IPS-15b (cell line): ENCODE results near the gene PCDHA4.
A peak's percentile ranks its signal among the peaks of the same experiment; 100 is the strongest.
"Not testable (repeated sequence)": the region's sequence is repeated elsewhere in the genome, so short reads cannot be mapped to it uniquely, and the experiment has no call there.

Experiments
- H3K27me3 ChIP-seq: one replicate; pipeline ENCODE4 v1.6.1; 2013; ENCODE audit warnings: low read length; ENCODE audit not compliant: control insufficient read depth, insufficient read depth
- H3K36me3 ChIP-seq: one replicate; pipeline ENCODE4 v1.6.1; 2013; ENCODE audit warnings: low read length; ENCODE audit not compliant: control insufficient read depth, insufficient read depth
- H3K4me1 ChIP-seq: one replicate; pipeline ENCODE4 v1.6.1; 2013; ENCODE audit warnings: mild to moderate bottlenecking, low read length; ENCODE audit not compliant: control insufficient read depth, insufficient read depth
- H3K4me3 ChIP-seq: one replicate; pipeline ENCODE4 v1.5.1; 2013; ENCODE audit warnings: low read depth, low read length
- H3K9ac ChIP-seq: one replicate; pipeline ENCODE4 v1.6.1; 2013; ENCODE audit warnings: low read depth, mild to moderate bottlenecking, low read length
- H3K9me3 ChIP-seq: one replicate; pipeline ENCODE4 v1.6.1; 2013; ENCODE audit warnings: mild to moderate bottlenecking, low read length; ENCODE audit not compliant: control insufficient read depth, insufficient read depth

PCDHA4 gene

GRCh38 chr5:140823475-140823874, 16.6 kb downstream of the PCDHA4 start:
- no peaks in the 10 kb centered on the region for H3K36me3 ChIP-seq
- no peaks in the 10 kb centered on the region for H3K9me3 ChIP-seq
- no peak overlapping the region for H3K4me3 ChIP-seq
- H3K27me3 ChIP-seq = no peaks in the 10 kb centered on the region
- H3K9ac ChIP-seq = no peak overlapping the region
- no peaks in the 10 kb centered on the region for H3K4me1 ChIP-seq

GRCh38 chr5:140827704-140828361, 21.0 kb downstream of the PCDHA4 start, which contains the start of gene PCDHA6:
Gene PCDHA6 (plus strand): TSS chr5:140827960. CDS start chr5:140828092, 132 bp downstream.
- H3K9ac ChIP-seq = no peak within 1 kb of the TSS
- H3K4me1 ChIP-seq = no peaks in the 10 kb centered on the region
- peaks cover 4% of the 10 kb centered on the region for H3K36me3 ChIP-seq
- H3K27me3 ChIP-seq = no peaks in the 10 kb centered on the region
- H3K9me3 ChIP-seq = no peaks in the 10 kb centered on the region
- H3K4me3 ChIP-seq = no peak within 1 kb of the TSS

- Histone ChIP-seq H3K27me3 (no peaks in the 10 kb centered on the region), H3K36me3 (peaks cover 4% of the 10 kb centered on the region), H3K9me3 (no peaks in the 10 kb centered on the region), H3K4me1 (no peaks in the 10 kb centered on the region), H3K4me3 (no peak overlapping the region), H3K9ac (no peak overlapping the region)
Observed at GRCh38 chr5:140828362-140828737, 21.5 kb downstream of the PCDHA4 start.

GRCh38 chr5:140829511-140830501, 22.9 kb downstream of the PCDHA4 start:
- H3K4me1 ChIP-seq, H3K9me3 ChIP-seq, H3K4me3 ChIP-seq, H3K9ac ChIP-seq, H3K27me3 ChIP-seq, H3K36me3 ChIP-seq: not testable (repeated sequence)

GRCh38 chr5:140833993-140834392, 27.1 kb downstream of the PCDHA4 start, which contains the start of gene PCDHA7:
Gene PCDHA7 (plus strand): TSS chr5:140834269. CDS start chr5:140834384, 115 bp downstream.
- H3K36me3 ChIP-seq = peaks cover 4% of the 10 kb centered on the region
- peak within 1 kb of the TSS; percentile 32 for H3K4me3 ChIP-seq
- H3K9ac ChIP-seq = no peak within 1 kb of the TSS
- H3K4me1 ChIP-seq = no peaks in the 10 kb centered on the region
- H3K27me3 ChIP-seq = no peaks in the 10 kb centered on the region
- no peaks in the 10 kb centered on the region for H3K9me3 ChIP-seq

GRCh38 chr5:140834439-140835008, 27.7 kb downstream of the PCDHA4 start:
- H3K36me3 ChIP-seq, H3K27me3 ChIP-seq, H3K9ac ChIP-seq, H3K4me1 ChIP-seq, H3K9me3 ChIP-seq: not testable (repeated sequence)
- H3K4me3 ChIP-seq = peak overlapping the region; percentile 32

- Histone ChIP-seq H3K4me1 (no peaks in the 10 kb centered on the region), H3K27me3 (no peaks in the 10 kb centered on the region), H3K36me3 (no peaks in the 10 kb centered on the region), H3K4me3 (no peak overlapping the region), H3K9me3 (no peaks in the 10 kb centered on the region), H3K9ac (no peak overlapping the region)
Observed at GRCh38 chr5:140835622-140836510, 29.0 kb downstream of the PCDHA4 start.

- no peaks in the 10 kb centered on the region for H3K4me1 ChIP-seq
- no peaks in the 10 kb centered on the region for H3K27me3 ChIP-seq
- no peaks in the 10 kb centered on the region for H3K36me3 ChIP-seq
- H3K9ac ChIP-seq = no peak within 1 kb of the TSS
- no peaks in the 10 kb centered on the region for H3K9me3 ChIP-seq
- peak within 1 kb of the TSS; percentile 28 for H3K4me3 ChIP-seq
Observed at GRCh38 chr5:140840978-140841962, 34.4 kb downstream of the PCDHA4 start, which contains the start of gene PCDHA8. Gene PCDHA8 (plus strand): TSS chr5:140841187. CDS start chr5:140841322, 135 bp downstream.

- H3K9me3 ChIP-seq = no peaks in the 10 kb centered on the region
- no peak overlapping the region for H3K4me3 ChIP-seq
- no peaks in the 10 kb centered on the region for H3K27me3 ChIP-seq
- no peak overlapping the region for H3K9ac ChIP-seq
- no peaks in the 10 kb centered on the region for H3K36me3 ChIP-seq
- no peaks in the 10 kb centered on the region for H3K4me1 ChIP-seq
Observed at GRCh38 chr5:140842798-140843733, 36.2 kb downstream of the PCDHA4 start.
